ENCODE results near the gene MTHFD2L. TPM values are rescaled to one million over a fixed set of nuclear protein-coding genes. Genes with fewer than 3 reads are reported as not detected.

MTHFD2L gene
- total and polyA plus RNA-seq, 9 of the 15 experiments (the other 6 are each of a cell fraction or from before 2014, with no cell fraction given): 10.0 to 39.0 (median 26.0) TPM

DNA sequence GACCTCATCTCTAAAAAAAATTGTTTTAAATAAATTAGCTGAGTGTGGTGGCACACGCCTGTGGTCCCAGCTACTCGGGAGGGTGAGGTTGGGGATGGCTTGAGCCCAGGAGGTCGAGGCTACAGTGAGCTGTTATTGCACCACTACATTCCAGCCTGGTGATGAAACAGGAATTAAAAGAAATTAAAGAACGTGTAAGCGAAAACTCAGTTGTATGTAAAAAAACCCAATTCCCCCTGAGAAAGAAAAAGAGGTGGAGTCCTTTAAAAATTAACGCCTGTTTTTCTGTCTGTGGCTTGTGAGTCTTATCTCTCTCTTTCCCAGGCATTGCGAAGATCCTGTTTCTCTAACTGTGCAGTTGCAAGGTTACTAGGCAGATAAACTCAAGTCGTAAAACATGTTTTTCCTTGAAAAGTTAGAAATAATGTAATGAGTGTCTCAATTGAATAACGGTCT lies 172.4 kb downstream of the MTHFD2L start (continued):
- TF ChIP-seq KHSRP (IDR thresholded peaks at IDR 0.05) (no peak), RUNX1 (IDR thresholded peaks at IDR 0.05; ENCODE audit: low read depth) (no peak), SMARCE1 (IDR thresholded peaks at IDR 0.05) (peak; percentile 68), ZC3H11A (IDR thresholded peaks at IDR 0.05; ENCODE audit: low read depth, low read length) (no peak), POLR2B (IDR thresholded peaks at IDR 0.05; ENCODE audit: low read depth, partially characterized antibody) (no peak), EP400 (IDR thresholded peaks at IDR 0.05) (peak; percentile 44), HNRNPK (IDR thresholded peaks at IDR 0.05; ENCODE audit: low read depth, low read length, poor library complexity, severe bottlenecking) (no peak), STAG1 (CRISPR knock-in tag; IDR thresholded peaks at IDR 0.05; ENCODE audit: borderline replicate concordance) (no peak), DNMT1 (IDR thresholded peaks at IDR 0.05) (no peak), TSC22D4 (tag; IDR thresholded peaks at IDR 0.05) (no peak), ZNF707 (CRISPR knock-in tag; conservative IDR thresholded peaks at IDR 0.05) (no peak), ZNF12 (CRISPR knock-in tag; IDR thresholded peaks at IDR 0.05) (0 out of 2 replicates have a peak, but pooled peaks have one; percentile 30), RNF2 (IDR thresholded peaks at IDR 0.05) (peak; percentile 59; the same call in 1 of the 2 replicates), MCM3 (IDR thresholded peaks at IDR 0.05) (no peak), GABPB2 (CRISPR knock-in tag; conservative IDR thresholded peaks at IDR 0.05) (no peak), TOE1 (IDR thresholded peaks at IDR 0.05; ENCODE audit: borderline replicate concordance) (no peak), TOE1 (CRISPR knock-in tag; IDR thresholded peaks at IDR 0.05; ENCODE audit: borderline replicate concordance, low read depth) (no peak)
- TF ChIP-seq, protein P1, sequence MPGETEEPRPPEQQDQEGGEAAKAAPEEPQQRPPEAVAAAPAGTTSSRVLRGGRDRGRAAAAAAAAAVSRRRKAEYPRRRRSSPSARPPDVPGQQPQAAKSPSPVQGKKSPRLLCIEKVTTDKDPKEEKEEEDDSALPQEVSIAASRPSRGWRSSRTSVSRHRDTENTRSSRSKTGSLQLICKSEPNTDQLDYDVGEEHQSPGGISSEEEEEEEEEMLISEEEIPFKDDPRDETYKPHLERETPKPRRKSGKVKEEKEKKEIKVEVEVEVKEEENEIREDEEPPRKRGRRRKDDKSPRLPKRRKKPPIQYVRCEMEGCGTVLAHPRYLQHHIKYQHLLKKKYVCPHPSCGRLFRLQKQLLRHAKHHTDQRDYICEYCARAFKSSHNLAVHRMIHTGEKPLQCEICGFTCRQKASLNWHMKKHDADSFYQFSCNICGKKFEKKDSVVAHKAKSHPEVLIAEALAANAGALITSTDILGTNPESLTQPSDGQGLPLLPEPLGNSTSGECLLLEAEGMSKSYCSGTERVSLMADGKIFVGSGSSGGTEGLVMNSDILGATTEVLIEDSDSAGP (CRISPR knock-in tag; IDR thresholded peaks at IDR 0.05): no peak
- TF ChIP-seq, protein P2, sequence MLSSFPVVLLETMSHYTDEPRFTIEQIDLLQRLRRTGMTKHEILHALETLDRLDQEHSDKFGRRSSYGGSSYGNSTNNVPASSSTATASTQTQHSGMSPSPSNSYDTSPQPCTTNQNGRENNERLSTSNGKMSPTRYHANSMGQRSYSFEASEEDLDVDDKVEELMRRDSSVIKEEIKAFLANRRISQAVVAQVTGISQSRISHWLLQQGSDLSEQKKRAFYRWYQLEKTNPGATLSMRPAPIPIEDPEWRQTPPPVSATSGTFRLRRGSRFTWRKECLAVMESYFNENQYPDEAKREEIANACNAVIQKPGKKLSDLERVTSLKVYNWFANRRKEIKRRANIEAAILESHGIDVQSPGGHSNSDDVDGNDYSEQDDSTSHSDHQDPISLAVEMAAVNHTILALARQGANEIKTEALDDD (IDR thresholded peaks at IDR 0.05): peak; percentile 88
- TF ChIP-seq, protein P3, sequence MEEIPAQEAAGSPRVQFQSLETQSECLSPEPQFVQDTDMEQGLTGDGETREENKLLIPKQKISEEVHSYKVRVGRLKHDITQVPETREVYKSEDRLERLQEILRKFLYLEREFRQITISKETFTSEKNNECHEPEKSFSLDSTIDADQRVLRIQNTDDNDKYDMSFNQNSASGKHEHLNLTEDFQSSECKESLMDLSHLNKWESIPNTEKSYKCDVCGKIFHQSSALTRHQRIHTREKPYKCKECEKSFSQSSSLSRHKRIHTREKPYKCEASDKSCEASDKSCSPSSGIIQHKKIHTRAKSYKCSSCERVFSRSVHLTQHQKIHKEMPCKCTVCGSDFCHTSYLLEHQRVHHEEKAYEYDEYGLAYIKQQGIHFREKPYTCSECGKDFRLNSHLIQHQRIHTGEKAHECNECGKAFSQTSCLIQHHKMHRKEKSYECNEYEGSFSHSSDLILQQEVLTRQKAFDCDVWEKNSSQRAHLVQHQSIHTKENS (CRISPR knock-in tag; IDR thresholded peaks at IDR 0.05): no peak
- TF ChIP-seq, protein P4, sequence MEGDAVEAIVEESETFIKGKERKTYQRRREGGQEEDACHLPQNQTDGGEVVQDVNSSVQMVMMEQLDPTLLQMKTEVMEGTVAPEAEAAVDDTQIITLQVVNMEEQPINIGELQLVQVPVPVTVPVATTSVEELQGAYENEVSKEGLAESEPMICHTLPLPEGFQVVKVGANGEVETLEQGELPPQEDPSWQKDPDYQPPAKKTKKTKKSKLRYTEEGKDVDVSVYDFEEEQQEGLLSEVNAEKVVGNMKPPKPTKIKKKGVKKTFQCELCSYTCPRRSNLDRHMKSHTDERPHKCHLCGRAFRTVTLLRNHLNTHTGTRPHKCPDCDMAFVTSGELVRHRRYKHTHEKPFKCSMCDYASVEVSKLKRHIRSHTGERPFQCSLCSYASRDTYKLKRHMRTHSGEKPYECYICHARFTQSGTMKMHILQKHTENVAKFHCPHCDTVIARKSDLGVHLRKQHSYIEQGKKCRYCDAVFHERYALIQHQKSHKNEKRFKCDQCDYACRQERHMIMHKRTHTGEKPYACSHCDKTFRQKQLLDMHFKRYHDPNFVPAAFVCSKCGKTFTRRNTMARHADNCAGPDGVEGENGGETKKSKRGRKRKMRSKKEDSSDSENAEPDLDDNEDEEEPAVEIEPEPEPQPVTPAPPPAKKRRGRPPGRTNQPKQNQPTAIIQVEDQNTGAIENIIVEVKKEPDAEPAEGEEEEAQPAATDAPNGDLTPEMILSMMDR (IDR thresholded peaks at IDR 0.05 in 2 of 3, conservative IDR thresholded peaks at IDR 0.05 in 1 of 3; ENCODE audit: insufficient read depth in 2 of 3, low read depth in 1 of 3, low read length in 3 of 3): no peak
- TF ChIP-seq, protein P5, sequence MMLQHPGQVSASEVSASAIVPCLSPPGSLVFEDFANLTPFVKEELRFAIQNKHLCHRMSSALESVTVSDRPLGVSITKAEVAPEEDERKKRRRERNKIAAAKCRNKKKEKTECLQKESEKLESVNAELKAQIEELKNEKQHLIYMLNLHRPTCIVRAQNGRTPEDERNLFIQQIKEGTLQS (IDR thresholded peaks at IDR 0.05): peak; percentile 72
- TF ChIP-seq, protein P5 (CRISPR knock-in tag; conservative IDR thresholded peaks at IDR 0.05): no peak
- TF ChIP-seq, protein P6, sequence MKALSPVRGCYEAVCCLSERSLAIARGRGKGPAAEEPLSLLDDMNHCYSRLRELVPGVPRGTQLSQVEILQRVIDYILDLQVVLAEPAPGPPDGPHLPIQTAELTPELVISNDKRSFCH (CRISPR knock-in tag; IDR thresholded peaks at IDR 0.05): no peak
- TF ChIP-seq, protein P6 (tag; IDR thresholded peaks at IDR 0.05): no peak

All from K562 (cell line).